Epithelial cell of esophagus (primary cell): ENCODE measurements around the gene NQO2.
"Not testable (repeated sequence)": the region's sequence is repeated elsewhere in the genome, so short reads cannot be mapped to it uniquely, and the experiment has no call there.

Experiments
- DNase-seq: peaks from one replicate; pipeline ENCODE4 v3.0.0; 2010; ENCODE audit warnings: low read depth
- H3K4me3 ChIP-seq: 2 replicates; pipeline ENCODE4 v1.5.1; 2011; ENCODE audit warnings: mild to moderate bottlenecking, low read length, control low read depth
- TF ChIP-seq, protein P1 (sequence below): IDR thresholded peaks from 2 replicates; pipeline ENCODE4 v1.5.1; 2011; ENCODE audit warnings: low read depth, mild to moderate bottlenecking, low read length, control low read depth, inconsistent platforms; ENCODE audit not compliant: insufficient read depth; ENCODE audit errors: missing control alignments

NQO2 gene

DNA sequence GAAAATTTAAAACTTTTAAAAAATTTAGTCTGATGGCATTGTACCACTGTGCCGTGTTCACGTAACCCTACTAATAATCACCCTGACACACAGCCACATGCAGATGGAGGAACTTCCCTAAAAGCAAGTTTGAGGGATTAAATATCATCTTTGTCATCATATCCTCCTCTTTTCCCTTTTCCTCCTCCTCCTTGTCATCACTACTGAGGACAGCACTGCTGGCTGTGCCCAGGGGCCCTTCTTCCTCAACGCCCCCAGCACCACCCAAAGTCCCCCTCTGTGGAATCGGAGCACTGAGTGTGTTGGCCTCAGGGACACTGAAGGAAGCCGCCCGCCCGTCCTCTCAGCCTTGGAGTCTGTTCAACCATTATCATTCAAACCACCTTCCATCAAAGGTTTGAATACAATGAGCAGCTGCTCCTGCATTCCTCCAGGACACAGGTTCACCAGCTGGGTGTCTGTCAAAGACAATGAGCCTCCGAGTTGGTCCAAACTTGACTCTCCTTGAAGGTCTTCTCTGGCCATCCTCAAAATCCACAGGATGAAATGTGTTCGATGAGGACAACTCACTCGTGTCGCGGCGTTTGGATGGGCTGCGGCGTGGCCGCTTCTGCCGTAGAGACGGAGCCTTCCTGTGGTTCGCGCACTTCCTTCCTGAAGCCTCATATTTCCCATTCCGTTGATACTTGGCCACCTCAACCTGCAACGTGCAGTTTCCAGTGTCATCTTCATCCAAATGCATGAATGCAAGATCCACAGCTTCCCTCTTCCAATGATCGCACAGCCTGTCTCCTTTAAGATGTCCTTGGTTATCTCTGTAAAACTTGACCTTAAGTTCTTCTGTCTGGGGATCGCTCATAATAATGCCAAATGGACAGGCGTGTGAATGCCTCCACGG is 23.3 kb downstream of the NQO2 start:
- no peak overlapping the region for H3K4me3 ChIP-seq
- no peak for DNase-seq
- TF ChIP-seq, protein P1, sequence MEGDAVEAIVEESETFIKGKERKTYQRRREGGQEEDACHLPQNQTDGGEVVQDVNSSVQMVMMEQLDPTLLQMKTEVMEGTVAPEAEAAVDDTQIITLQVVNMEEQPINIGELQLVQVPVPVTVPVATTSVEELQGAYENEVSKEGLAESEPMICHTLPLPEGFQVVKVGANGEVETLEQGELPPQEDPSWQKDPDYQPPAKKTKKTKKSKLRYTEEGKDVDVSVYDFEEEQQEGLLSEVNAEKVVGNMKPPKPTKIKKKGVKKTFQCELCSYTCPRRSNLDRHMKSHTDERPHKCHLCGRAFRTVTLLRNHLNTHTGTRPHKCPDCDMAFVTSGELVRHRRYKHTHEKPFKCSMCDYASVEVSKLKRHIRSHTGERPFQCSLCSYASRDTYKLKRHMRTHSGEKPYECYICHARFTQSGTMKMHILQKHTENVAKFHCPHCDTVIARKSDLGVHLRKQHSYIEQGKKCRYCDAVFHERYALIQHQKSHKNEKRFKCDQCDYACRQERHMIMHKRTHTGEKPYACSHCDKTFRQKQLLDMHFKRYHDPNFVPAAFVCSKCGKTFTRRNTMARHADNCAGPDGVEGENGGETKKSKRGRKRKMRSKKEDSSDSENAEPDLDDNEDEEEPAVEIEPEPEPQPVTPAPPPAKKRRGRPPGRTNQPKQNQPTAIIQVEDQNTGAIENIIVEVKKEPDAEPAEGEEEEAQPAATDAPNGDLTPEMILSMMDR, result no peak

DNA sequence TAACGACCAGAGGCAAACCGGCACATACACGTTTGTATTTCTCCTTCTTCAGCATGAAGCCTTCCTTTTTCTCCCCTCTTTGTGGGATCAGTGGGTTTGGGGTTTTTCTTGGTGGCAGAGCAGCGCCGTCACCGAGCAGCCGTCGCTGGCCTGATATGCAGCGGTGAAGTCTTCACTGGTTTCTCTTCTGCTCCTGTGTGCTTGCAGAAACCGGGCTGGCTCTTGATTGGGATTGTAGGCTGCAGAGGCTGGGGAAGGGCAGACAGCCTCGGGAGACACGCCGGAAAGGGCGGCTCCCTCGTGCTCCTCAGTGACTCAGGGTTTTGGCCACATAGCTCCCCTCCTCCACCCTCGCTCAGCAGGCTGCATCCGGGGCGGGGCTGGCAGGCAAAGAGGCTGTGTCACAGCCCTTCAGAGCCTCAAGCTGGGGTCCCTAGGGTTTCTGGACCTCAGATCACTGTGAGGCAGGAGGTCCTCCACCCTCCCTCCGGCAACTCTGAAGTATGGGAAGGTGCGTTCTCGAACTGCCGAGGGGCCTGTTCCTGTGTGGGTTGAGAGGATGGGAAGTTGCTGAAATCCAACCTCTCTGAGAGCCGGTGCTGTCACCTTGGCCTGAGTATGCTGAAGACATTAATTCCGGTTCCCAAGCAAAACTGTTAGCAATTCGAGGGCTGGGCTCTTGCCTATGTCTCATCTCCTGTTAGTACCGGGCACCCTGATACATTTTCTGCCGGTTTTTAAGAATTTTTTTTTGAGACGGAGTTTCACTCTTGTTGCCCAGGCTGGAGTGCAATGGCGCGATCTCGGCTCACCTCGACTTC is 24.2 kb downstream of the NQO2 start:
- peak; percentile 93 for DNase-seq
- H3K4me3 ChIP-seq, result no peak overlapping the region
- TF ChIP-seq, protein P1, result no peak

DNA sequence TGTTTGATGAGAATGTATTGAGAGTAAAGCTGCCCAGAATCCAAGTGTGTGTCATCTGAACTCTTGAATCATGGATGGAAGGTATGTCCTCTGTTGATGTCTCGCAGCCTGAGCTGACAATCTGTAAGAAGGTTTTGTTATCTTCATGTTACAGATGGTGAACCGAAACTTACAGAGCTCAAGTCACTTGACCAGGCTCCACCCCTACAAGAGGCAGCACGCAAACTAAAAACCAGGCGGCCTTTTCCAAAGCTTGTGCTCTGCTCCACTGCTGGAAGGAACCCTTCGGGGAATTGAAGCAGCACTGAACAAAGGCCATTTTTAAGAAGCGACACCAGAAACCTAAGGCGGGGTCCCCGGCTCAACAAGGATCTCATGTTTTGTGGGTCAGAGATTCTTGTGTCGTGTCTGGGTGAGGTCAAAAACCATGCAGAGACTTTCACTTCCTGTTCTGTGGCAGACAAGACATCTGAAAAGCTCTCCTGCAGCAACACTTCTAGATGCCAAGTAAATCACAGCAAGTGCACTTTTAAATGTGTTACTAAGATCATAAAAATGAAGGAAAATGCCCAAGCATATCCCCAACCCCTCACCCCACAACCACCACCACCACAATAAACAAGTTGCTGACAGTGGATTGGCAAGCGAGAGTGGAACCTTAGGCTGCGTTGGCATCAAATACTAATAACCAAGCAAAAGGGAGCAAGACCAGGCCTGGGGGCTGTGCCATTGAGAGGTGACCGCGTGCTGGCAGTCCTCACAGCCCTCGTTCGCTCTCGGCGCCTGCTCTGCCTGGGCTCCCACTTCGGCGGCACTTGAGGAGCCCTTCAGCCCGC is 27.3 kb downstream of the NQO2 start:
- DNase-seq, result no peak
- TF ChIP-seq, protein P1, result no peak
- no peak overlapping the region for H3K4me3 ChIP-seq

DNA sequence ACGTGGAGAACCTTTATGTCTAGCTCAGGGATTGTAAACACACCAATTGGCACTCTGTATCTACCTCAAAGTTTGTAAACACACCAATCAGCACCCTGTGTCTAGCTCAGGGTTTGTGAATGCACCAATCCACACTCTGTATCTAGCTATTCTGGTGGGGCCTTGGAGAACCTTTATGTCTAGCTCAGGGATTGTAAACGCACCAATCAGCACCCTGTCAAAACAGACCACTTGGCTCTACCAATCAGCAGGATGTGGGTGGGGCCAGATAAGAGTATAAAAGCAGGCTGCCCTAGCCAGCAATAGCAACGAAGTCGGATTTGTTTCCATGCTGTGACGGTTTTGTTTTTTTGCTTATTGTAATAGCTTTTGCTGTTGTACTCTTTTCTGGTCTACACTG is 28.5 kb downstream of the NQO2 start:
- not testable (repeated sequence) for H3K4me3 ChIP-seq, DNase-seq

DNA sequence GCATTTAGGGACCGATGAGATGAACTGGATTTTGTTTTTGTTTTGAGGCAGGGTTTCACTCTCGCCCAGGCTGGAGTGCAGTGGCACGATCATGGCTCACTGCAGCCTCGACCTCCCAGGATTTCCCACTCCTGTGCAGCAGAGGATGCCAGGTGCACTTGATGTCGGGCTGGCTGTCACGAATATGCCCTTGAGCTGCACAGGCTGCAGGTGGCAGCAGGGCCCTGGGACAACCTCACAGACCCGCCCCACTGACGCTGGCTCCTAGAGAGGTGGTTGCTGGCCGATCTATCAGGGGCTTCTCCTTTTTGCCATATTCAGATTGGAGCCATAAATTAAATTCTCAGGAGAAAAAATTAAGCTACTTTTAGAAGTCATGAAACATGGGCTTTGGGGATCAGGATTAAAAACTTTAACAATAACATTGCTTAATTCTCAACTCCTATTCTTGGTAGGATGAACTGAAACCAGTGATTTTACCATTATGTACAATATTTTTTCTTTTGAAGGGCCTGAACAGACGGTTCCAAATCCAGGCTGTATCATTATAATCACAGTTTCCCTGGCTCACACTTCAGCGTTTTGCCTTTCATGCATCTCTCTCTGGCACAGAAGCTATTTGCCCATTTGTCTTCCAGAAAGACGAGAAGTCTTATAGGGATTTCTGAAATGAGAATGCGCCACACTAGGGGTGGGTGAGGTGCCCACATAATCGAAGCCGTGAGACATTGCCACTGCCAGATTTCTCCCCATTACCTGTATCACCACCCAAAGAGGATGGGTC is 32.4 kb downstream of the NQO2 start:
- DNase-seq, result no peak
- TF ChIP-seq, protein P1, result no peak
- no peak overlapping the region for H3K4me3 ChIP-seq

DNA sequence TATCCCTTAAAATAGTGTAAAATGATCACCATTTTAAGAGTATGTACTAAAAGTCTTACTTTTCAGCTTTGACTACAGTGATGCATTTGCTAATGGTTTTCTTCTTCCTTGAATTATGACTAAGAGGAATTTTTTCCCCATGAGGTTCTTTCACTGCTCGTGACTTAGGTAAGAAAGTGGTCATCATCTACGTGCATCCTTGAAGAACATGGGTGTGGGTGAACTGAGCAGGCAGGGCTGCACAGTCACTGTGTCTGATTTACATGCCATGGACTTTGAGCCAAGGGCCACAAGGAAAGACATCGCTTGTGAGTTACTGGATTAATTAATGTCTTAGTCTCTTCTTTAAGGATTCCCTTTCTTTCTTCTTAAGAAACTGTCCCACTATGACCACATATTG is 33.3 kb downstream of the NQO2 start:
- TF ChIP-seq, protein P1, result no peak
- no peak overlapping the region for H3K4me3 ChIP-seq
- peak; percentile 85 for DNase-seq
